Mucosa of rectum (tissue), 2 donors: Measurements from ENCODE around the gene CD3D.

ENCODE experiments used
- H3K27ac ChIP-seq, 2 donors: one replicate each; pipeline ENCODE4 v1.7.0; 2013; ENCODE audit warnings: inconsistent platforms in 2 of 2, low read depth in 2 of 2, low read length in 2 of 2
- H3K27me3 ChIP-seq, 2 donors: one replicate each; pipeline ENCODE4 v1.7.0; 2013; ENCODE audit warnings: low read length in 2 of 2; ENCODE audit not compliant: control insufficient read depth in 2 of 2, insufficient read depth in 2 of 2
- H3K36me3 ChIP-seq, 2 donors: one replicate each; pipeline ENCODE4 v1.7.0; 2013; ENCODE audit warnings: low read length in 2 of 2; ENCODE audit not compliant: control insufficient read depth in 2 of 2, insufficient read depth in 2 of 2
- H3K4me1 ChIP-seq, 2 donors: one replicate each; pipeline ENCODE4 v1.7.0; 2013; ENCODE audit warnings: low read length in 2 of 2, mild to moderate bottlenecking in 1 of 2; ENCODE audit not compliant: control insufficient read depth in 2 of 2, insufficient read depth in 2 of 2
- H3K4me3 ChIP-seq, 2 donors: one replicate each; pipeline ENCODE4 v1.7.0; 2013; ENCODE audit warnings: low read length in 2 of 2
- H3K9ac ChIP-seq, 2 donors: one replicate each; pipeline ENCODE4 v1.7.0; 2013; ENCODE audit warnings: low read length in 2 of 2, low read depth in 1 of 2, mild to moderate bottlenecking in 1 of 2
- H3K9me3 ChIP-seq, 2 donors: one replicate each; pipeline ENCODE4 v1.7.0; 2013; ENCODE audit warnings: low read length in 2 of 2; ENCODE audit not compliant: control insufficient read depth in 2 of 2
- donor health status: healthy.
- donor health status: Normal muscosa, but diverticular disease.

The CD3D gene

GRCh38 chr11:118342503-118343161, at the start of gene CD3D:
Gene CD3D, minus strand, starts transcription at chr11:118342705. Its CDS starts 98 bp downstream, at chr11:118342607.
- Histone ChIP-seq H3K9ac (peak within 1 kb of the TSS in 1 of 2 donors; percentile 41), H3K27me3 (no peaks in the 10 kb centered on the region), H3K36me3 (no peaks in the 10 kb centered on the region), H3K27ac (peak within 1 kb of the TSS; percentile 14 to 61), H3K4me1 (no peaks in the 10 kb centered on the region), H3K9me3 (no peaks in the 10 kb centered on the region), H3K4me3 (peak within 1 kb of the TSS in 1 of 2 donors; percentile 62)

- Histone ChIP-seq H3K4me1 (no peaks in the 10 kb centered on the region), H3K9me3 (no peaks in the 10 kb centered on the region), H3K36me3 (peaks cover 82 to 89% of the 10 kb centered on the region in 2 donors), H3K4me3 (no peak overlapping the region), H3K27ac (no peak overlapping the region), H3K9ac (no peak overlapping the region), H3K27me3 (no peaks in the 10 kb centered on the region)
These were observed 41.2 kb upstream of the CD3D start for GRCh38 chr11:118383657-118384056.

DNA sequence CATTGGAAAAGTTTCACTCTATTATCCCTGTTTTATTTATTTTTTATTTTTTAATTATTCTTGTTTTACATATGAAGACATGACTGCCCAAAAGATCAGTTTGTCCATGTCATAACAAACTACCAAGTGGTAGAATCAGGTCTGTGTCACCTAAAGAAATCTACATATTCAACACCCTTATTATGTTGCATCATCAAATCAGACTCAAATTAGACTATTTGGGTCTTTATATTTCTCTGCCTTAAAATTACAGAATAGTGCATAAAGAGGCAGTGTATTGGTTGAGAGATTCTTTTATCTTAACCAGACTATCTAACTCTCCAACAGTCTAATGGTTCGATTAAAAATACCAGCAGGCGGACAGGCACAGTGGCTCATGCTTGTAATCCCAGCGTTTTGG, 40.4 kb upstream of the CD3D start:
- no peak overlapping the region for H3K4me3 ChIP-seq
- peaks cover 89 to 93% of the 10 kb centered on the region in 2 donors for H3K36me3 ChIP-seq
- no peak overlapping the region for H3K27ac ChIP-seq
- H3K27me3 ChIP-seq = no peaks in the 10 kb centered on the region
- no peak overlapping the region for H3K9ac ChIP-seq
- H3K9me3 ChIP-seq = no peaks in the 10 kb centered on the region
- no peaks in the 10 kb centered on the region for H3K4me1 ChIP-seq

DNA sequence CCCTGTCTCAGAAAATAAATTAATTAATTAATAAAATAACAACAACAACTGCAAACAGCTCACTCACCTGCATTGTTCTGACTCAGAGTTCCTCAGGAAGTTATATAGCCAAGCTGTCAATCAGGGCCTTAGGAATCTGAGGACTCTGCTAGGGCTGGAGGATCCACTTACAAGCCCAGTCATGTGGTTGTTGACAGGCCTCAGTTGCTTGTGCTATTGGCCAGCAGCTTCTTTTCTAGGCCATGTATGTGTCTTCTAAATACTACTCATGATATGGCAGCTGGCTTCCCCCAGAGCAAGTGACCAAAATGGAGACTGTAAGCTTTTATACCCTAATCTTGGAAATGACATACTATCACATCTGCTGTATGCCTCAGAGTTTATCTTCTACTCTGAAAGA, 38.1 kb upstream of the CD3D start:
- no peak overlapping the region for H3K27ac ChIP-seq
- no peaks in the 10 kb centered on the region for H3K9me3 ChIP-seq
- H3K36me3 ChIP-seq = peaks cover 80 to 81% of the 10 kb centered on the region in 2 donors
- no peak overlapping the region for H3K4me3 ChIP-seq
- H3K4me1 ChIP-seq = no peaks in the 10 kb centered on the region
- H3K27me3 ChIP-seq = no peaks in the 10 kb centered on the region
- no peak overlapping the region for H3K9ac ChIP-seq

DNA sequence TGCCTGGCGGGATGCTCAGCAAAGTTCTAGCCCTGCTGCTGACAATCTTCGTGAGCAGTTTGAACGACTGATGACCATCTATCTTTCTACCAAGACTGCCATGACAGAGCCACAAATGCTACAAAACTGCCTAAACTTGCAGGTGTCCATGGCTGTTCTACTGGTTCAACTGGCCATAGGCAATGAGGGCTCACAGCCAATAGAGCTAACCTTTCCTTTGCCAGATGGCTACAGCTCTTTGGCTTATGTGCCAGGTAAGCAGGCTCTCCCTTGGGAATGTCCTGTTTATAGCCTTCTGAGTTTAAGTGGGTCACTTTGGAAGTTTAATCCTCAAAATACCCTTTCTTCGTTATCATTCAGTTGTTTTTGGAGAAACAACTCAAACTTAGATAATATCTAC, 37.0 kb upstream of the CD3D start:
- Histone ChIP-seq H3K4me1 (no peaks in the 10 kb centered on the region), H3K27me3 (no peaks in the 10 kb centered on the region), H3K9ac (no peak overlapping the region), H3K36me3 (peaks cover 76 to 77% of the 10 kb centered on the region in 2 donors), H3K9me3 (no peaks in the 10 kb centered on the region), H3K4me3 (no peak overlapping the region), H3K27ac (no peak overlapping the region)

GRCh38 chr11:118375978-118376377, 33.5 kb upstream of the CD3D start:
- no peaks in the 10 kb centered on the region for H3K4me1 ChIP-seq
- H3K9me3 ChIP-seq = no peaks in the 10 kb centered on the region
- H3K4me3 ChIP-seq = no peak overlapping the region
- H3K27me3 ChIP-seq = no peaks in the 10 kb centered on the region
- H3K27ac ChIP-seq = no peak overlapping the region
- peaks cover 76 to 77% of the 10 kb centered on the region in 2 donors for H3K36me3 ChIP-seq
- H3K9ac ChIP-seq = no peak overlapping the region

DNA sequence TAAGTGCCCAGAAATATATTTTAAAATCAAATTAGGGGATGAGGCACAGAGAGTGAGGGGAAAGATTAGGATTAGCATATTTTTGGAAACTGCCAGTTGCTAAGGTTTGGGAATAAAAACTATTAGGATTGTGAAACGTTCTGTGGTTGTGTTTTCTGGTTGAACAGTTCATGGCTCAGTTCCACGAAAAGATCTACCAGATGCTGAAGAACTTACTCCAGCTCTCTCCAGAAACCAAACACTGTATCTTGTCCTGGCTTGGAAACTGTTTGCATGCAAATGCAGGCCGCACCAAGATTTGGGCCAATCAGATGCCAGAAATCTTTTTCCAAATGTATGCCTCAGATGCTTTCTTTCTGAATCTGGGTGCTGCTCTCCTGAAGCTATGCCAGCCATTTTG, 32.2 kb upstream of the CD3D start:
- H3K36me3 ChIP-seq = peaks cover 77 to 79% of the 10 kb centered on the region in 2 donors
- no peaks in the 10 kb centered on the region for H3K9me3 ChIP-seq
- H3K4me3 ChIP-seq = no peak overlapping the region
- H3K4me1 ChIP-seq = no peaks in the 10 kb centered on the region
- no peak overlapping the region for H3K27ac ChIP-seq
- H3K9ac ChIP-seq = no peak overlapping the region
- no peaks in the 10 kb centered on the region for H3K27me3 ChIP-seq

DNA sequence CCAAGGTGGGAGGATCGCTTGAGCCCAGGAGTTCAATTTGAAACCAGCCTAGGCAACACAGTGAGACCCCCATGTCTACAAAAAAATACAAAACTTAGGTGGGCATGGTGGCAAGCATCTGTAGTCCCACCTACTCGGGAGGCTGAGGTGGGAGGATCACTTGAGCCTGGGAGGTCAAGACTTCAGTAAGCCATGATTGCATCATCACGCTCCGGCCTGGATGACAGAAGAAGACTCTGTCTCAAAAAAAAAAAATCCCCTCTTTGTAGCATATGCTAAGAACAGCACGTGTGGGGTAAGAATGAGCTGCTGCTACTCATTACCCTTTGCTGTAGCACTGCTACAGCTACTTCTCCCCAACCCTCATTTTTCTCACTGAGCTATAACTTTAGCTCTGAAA, 31.4 kb upstream of the CD3D start:
- Histone ChIP-seq H3K27me3 (no peaks in the 10 kb centered on the region), H3K9me3 (no peaks in the 10 kb centered on the region), H3K9ac (no peak overlapping the region), H3K27ac (no peak overlapping the region), H3K36me3 (peaks cover 77 to 79% of the 10 kb centered on the region in 2 donors), H3K4me3 (no peak overlapping the region), H3K4me1 (no peaks in the 10 kb centered on the region)

DNA sequence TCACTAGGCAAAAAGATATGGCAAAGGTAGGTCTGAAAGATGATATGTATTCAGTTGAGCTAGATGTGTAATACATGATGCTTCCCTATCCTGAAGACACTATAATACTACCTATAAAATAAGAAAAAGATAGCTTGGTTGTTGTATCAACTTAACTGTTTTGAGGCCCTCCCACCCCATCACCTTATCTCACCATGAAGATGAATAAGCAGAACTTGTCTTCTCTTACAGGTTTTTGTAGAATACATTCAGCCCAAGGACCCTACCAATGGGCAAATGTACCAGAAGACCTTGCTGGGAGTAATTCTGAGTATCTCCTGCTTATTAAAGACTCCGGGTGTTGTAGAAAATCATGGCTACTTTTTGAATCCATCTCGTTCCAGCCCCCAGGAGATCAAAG, 30.8 kb upstream of the CD3D start:
- Histone ChIP-seq H3K9ac (no peak overlapping the region), H3K9me3 (no peaks in the 10 kb centered on the region), H3K36me3 (peaks cover 76 to 79% of the 10 kb centered on the region in 2 donors), H3K4me3 (no peak overlapping the region), H3K27me3 (no peaks in the 10 kb centered on the region), H3K27ac (no peak overlapping the region), H3K4me1 (no peaks in the 10 kb centered on the region)

DNA sequence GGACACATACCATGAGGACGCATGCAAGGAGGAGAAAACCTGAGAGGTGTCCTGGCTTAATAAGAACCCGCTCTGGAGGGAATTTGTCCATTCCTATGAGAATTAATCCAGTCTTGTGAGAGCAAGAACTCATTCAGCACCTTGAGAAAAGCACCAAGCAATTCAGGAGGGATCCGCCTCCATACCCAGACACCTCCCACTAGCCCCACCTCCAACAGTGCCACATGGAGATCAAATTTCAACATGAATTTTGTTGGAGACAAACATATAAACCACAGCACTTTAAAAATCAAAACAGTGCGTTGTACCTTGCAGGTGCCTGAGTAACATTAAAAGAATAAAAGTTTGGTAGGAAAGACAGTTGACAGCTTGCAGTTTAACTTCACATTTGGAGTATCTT, 28.3 kb upstream of the CD3D start:
- Histone ChIP-seq H3K27me3 (no peaks in the 10 kb centered on the region), H3K9me3 (no peaks in the 10 kb centered on the region), H3K36me3 (peaks cover 72 to 80% of the 10 kb centered on the region in 2 donors), H3K4me1 (no peaks in the 10 kb centered on the region), H3K4me3 (no peak overlapping the region), H3K9ac (no peak overlapping the region), H3K27ac (no peak overlapping the region)
